ENCODE measurements around the gene CEACAM7.
A peak's percentile ranks its signal among the peaks of the same experiment; 100 is the strongest.

The CEACAM7 gene

DNA sequence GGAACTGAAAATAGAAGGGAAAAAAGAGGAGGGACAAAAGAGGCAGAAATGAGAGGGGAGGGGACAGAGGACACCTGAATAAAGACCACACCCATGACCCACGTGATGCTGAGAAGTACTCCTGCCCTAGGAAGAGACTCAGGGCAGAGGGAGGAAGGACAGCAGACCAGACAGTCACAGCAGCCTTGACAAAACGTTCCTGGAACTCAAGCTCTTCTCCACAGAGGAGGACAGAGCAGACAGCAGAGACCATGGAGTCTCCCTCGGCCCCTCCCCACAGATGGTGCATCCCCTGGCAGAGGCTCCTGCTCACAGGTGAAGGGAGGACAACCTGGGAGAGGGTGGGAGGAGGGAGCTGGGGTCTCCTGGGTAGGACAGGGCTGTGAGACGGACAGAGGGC, 20.4 kb upstream of the CEACAM7 start, which contains the start of gene CEACAM5:
Gene CEACAM5 (plus strand): TSS at position 146 of the 400 bp plus-strand sequence. CDS start 106 bp downstream, at position 252.
- Histone ChIP-seq H3K9ac (no peak within 1 kb of the TSS), H3K27ac (no peak within 1 kb of the TSS), H3K36me3 (no peaks in the 10 kb centered on the region), H3K4me1 (no peaks in the 10 kb centered on the region), H3K27me3 (peaks cover 12% of the 10 kb centered on the region; the same call in 1 of the 2 replicates), H3K4me2 (no peak within 1 kb of the TSS), H3K4me3 (no peak within 1 kb of the TSS), H4K20me1 (0 out of 2 replicates have a peak, but pooled peaks cover 5% of the 10 kb centered on the region), H3K9me3 (no peaks in the 10 kb centered on the region)
- no peak for TF ChIP-seq Cebpa-rat (IDR thresholded peaks at IDR 0.05)

GRCh38 chr19:41707871-41708371, 19.9 kb upstream of the CEACAM7 start:
- Histone ChIP-seq H3K9ac (no peak overlapping the region), H3K4me2 (no peak overlapping the region), H3K4me3 (no peak overlapping the region), H3K36me3 (no peaks in the 10 kb centered on the region), H3K27ac (no peak overlapping the region), H3K9me3 (no peaks in the 10 kb centered on the region), H3K4me1 (no peaks in the 10 kb centered on the region), H4K20me1 (0 out of 2 replicates have a peak, but pooled peaks cover 5% of the 10 kb centered on the region), H3K27me3 (peaks cover 12% of the 10 kb centered on the region; the same call in 1 of the 2 replicates)
- no peak for TF ChIP-seq Cebpa-rat (IDR thresholded peaks at IDR 0.05)

DNA sequence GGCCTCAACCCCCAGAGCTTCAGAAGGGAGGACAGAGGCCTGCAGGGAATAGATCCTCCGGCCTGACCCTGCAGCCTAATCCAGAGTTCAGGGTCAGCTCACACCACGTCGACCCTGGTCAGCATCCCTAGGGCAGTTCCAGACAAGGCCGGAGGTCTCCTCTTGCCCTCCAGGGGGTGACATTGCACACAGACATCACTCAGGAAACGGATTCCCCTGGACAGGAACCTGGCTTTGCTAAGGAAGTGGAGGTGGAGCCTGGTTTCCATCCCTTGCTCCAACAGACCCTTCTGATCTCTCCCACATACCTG, 19.4 kb upstream of the CEACAM7 start:
- peaks cover 12% of the 10 kb centered on the region; the same call in 1 of the 2 replicates for H3K27me3 ChIP-seq
- no peak overlapping the region for H3K4me2 ChIP-seq
- no peaks in the 10 kb centered on the region for H3K9me3 ChIP-seq
- no peaks in the 10 kb centered on the region for H3K36me3 ChIP-seq
- H3K9ac ChIP-seq, result no peak overlapping the region
- H3K4me1 ChIP-seq, result no peaks in the 10 kb centered on the region
- H3K4me3 ChIP-seq, result no peak overlapping the region
- no peak overlapping the region for H3K27ac ChIP-seq
- TF ChIP-seq Cebpa-rat (IDR thresholded peaks at IDR 0.05), result no peak
- H4K20me1 ChIP-seq, result 0 out of 2 replicates have a peak, but pooled peaks cover 5% of the 10 kb centered on the region

GRCh38 chr19:41706741-41707501, 18.9 kb upstream of the CEACAM7 start:
- no peaks in the 10 kb centered on the region for H3K36me3 ChIP-seq
- peak overlapping the region; percentile 74 for H3K4me2 ChIP-seq
- H4K20me1 ChIP-seq, result 0 out of 2 replicates have a peak, but pooled peaks cover 5% of the 10 kb centered on the region
- H3K27ac ChIP-seq, result no peak overlapping the region
- peak overlapping the region; percentile 60 for H3K4me3 ChIP-seq
- H3K27me3 ChIP-seq, result peaks cover 12% of the 10 kb centered on the region; the same call in 1 of the 2 replicates
- no peak for TF ChIP-seq Cebpa-rat (IDR thresholded peaks at IDR 0.05)
- no peaks in the 10 kb centered on the region for H3K9me3 ChIP-seq
- no peak overlapping the region for H3K9ac ChIP-seq
- no peaks in the 10 kb centered on the region for H3K4me1 ChIP-seq

DNA sequence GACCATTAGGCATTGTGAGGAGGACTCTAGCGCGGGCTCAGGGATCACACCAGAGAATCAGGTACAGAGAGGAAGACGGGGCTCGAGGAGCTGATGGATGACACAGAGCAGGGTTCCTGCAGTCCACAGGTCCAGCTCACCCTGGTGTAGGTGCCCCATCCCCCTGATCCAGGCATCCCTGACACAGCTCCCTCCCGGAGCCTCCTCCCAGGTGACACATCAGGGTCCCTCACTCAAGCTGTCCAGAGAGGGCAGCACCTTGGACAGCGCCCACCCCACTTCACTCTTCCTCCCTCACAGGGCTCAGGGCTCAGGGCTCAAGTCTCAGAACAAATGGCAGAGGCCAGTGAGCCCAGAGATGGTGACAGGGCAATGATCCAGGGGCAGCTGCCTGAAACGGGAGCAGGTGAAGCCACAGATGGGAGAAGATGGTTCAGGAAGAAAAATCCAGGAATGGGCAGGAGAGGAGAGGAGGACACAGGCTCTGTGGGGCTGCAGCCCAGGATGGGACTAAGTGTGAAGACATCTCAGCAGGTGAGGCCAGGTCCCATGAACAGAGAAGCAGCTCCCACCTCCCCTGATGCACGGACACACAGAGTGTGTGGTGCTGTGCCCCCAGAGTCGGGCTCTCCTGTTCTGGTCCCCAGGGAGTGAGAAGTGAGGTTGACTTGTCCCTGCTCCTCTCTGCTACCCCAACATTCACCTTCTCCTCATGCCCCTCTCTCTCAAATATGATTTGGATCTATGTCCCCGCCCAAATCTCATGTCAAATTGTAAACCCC, 17.5 kb upstream of the CEACAM7 start:
- no peak overlapping the region for H3K4me3 ChIP-seq
- H4K20me1 ChIP-seq, result 0 out of 2 replicates have a peak, but pooled peaks cover 5% of the 10 kb centered on the region
- no peak overlapping the region for H3K4me2 ChIP-seq
- H3K9ac ChIP-seq, result no peak overlapping the region
- no peak for TF ChIP-seq Cebpa-rat (IDR thresholded peaks at IDR 0.05)
- no peak overlapping the region for H3K27ac ChIP-seq
- peaks cover 12% of the 10 kb centered on the region; the same call in 1 of the 2 replicates for H3K27me3 ChIP-seq
- 0 out of 2 replicates have a peak, but pooled peaks cover 1% of the 10 kb centered on the region for H3K4me1 ChIP-seq
- no peaks in the 10 kb centered on the region for H3K36me3 ChIP-seq
- H3K9me3 ChIP-seq, result no peaks in the 10 kb centered on the region

DNA sequence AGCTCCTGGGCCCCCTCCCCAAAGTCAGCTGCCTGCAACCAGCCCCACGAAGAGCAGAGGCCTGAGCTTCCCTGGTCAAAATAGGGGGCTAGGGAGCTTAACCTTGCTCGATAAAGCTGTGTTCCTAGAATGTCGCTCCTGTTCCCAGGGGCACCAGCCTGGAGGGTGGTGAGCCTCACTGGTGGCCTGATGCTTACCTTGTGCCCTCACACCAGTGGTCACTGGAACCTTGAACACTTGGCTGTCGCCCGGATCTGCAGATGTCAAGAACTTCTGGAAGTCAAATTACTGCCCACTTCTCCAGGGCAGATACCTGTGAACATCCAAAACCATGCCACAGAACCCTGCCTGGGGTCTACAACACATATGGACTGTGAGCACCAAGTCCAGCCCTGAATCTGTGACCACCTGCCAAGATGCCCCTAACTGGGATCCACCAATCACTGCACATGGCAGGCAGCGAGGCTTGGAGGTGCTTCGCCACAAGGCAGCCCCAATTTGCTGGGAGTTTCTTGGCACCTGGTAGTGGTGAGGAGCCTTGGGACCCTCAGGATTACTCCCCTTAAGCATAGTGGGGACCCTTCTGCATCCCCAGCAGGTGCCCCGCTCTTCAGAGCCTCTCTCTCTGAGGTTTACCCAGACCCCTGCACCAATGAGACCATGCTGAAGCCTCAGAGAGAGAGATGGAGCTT, 15.7 kb upstream of the CEACAM7 start:
- Histone ChIP-seq H3K36me3 (no peaks in the 10 kb centered on the region), H3K4me2 (no peak overlapping the region), H3K9ac (no peak overlapping the region), H3K27me3 (peaks cover 12% of the 10 kb centered on the region; the same call in 1 of the 2 replicates), H3K27ac (no peak overlapping the region), H3K4me3 (no peak overlapping the region), H3K9me3 (no peaks in the 10 kb centered on the region), H3K4me1 (0 out of 2 replicates have a peak, but pooled peaks cover 5% of the 10 kb centered on the region), H4K20me1 (0 out of 2 replicates have a peak, but pooled peaks cover 5% of the 10 kb centered on the region)
- TF ChIP-seq Cebpa-rat (IDR thresholded peaks at IDR 0.05), result no peak

DNA sequence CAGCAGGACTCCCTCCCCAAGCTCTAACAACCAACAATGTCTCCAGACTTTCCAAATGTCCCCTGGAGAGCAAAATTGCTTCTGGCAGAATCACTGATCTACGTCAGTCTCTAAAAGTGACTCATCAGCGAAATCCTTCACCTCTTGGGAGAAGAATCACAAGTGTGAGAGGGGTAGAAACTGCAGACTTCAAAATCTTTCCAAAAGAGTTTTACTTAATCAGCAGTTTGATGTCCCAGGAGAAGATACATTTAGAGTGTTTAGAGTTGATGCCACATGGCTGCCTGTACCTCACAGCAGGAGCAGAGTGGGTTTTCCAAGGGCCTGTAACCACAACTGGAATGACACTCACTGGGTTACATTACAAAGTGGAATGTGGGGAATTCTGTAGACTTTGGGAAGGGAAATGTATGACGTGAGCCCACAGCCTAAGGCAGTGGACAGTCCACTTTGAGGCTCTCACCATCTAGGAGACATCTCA, 14.1 kb upstream of the CEACAM7 start:
- 0 out of 2 replicates have a peak, but pooled peaks cover 5% of the 10 kb centered on the region for H3K4me1 ChIP-seq
- no peak for TF ChIP-seq Cebpa-rat (IDR thresholded peaks at IDR 0.05)
- H3K9me3 ChIP-seq, result no peaks in the 10 kb centered on the region
- H4K20me1 ChIP-seq, result 0 out of 2 replicates have a peak, but pooled peaks cover 9% of the 10 kb centered on the region
- no peak overlapping the region for H3K4me2 ChIP-seq
- H3K9ac ChIP-seq, result no peak overlapping the region
- peaks cover 12% of the 10 kb centered on the region; the same call in 1 of the 2 replicates for H3K27me3 ChIP-seq
- no peak overlapping the region for H3K27ac ChIP-seq
- no peak overlapping the region for H3K4me3 ChIP-seq
- H3K36me3 ChIP-seq, result no peaks in the 10 kb centered on the region

- Histone ChIP-seq H4K20me1 (0 out of 2 replicates have a peak, but pooled peaks cover 16% of the 10 kb centered on the region), H3K9me3 (no peaks in the 10 kb centered on the region), H3K27me3 (peaks cover 12% of the 10 kb centered on the region; the same call in 1 of the 2 replicates)
Observed at GRCh38 chr19:41701401-41702075, 13.5 kb upstream of the CEACAM7 start.

More at GRCh38 chr19:41701401-41702075, 13.5 kb upstream of the CEACAM7 start:
- no peak for TF ChIP-seq Cebpa-rat (IDR thresholded peaks at IDR 0.05)
- Histone ChIP-seq H3K4me3 (no peak overlapping the region), H3K4me1 (0 out of 2 replicates have a peak, but pooled peaks cover 5% of the 10 kb centered on the region), H3K9ac (no peak overlapping the region), H3K4me2 (no peak overlapping the region), H3K27ac (no peak overlapping the region), H3K36me3 (no peaks in the 10 kb centered on the region)
